Endothelial cell of umbilical vein (primary cell): ENCODE results near the gene SKIC8. TPM values are rescaled to one million over a fixed set of nuclear protein-coding genes. Genes with fewer than 3 reads are reported as not detected.

Source experiments
- BruUV-seq: library from RNA; stranded (reverse); fragments of 400-500 nt; replicated peaks from 2 replicates; lab custom pipeline; 2021; lab: Mats Ljungman, UMichigan
- CTCF ChIA-PET: fragments of 300-600, 350-600 bp; sonication (Branson Sonifier 250); formaldehyde crosslinking; loops from one replicate; lab custom pipeline; 2021; ENCODE audit warnings: antibody characterized with exemption, inconsistent platforms; lab: Charles Lee
- POLR2A ChIA-PET: fragments of 300-600, 350-600 bp; sonication (Branson Sonifier 250); formaldehyde crosslinking; loops from one replicate; lab custom pipeline; 2021; ENCODE audit warnings: antibody characterized with exemption, inconsistent platforms; lab: Charles Lee
- DNase-seq: peaks from one replicate; pipeline ENCODE4 v3.0.0-alpha.2; 2011; ENCODE audit warnings: low read depth, low spot score
- FAIRE-seq: peaks from 2 replicates; lab custom pipeline; 2011; peaks lifted over from hg19 to GRCh38; lab: Jason Lieb, UNC
- H2AFZ ChIP-seq: 2 replicates; pipeline ENCODE4 v1.6.0; 2012; ENCODE audit warnings: low read depth, low read length, control low read depth, inconsistent platforms
- H3K27ac ChIP-seq: 2 replicates; pipeline ENCODE4 v1.5.1; 2011; ENCODE audit warnings: low read depth, mild to moderate bottlenecking, control low read depth, low read length, moderate library complexity; ENCODE audit not compliant: insufficient read depth
- H3K27me3 ChIP-seq, 2 experiments: 2 replicates each; pipeline versions ENCODE4 v1.6.0 to v1.6.1; 2011; ENCODE audit warnings: low read length in 2 of 2, mixed read lengths in 1 of 2; ENCODE audit not compliant: control insufficient read depth in 2 of 2, insufficient read depth in 2 of 2
- H3K36me3 ChIP-seq, 2 experiments: 2 replicates in 1 of 2; 3 replicates in 1 of 2; pipeline ENCODE4 v1.5.1; 2011; ENCODE audit warnings: low read length in 2 of 2, mild to moderate bottlenecking in 1 of 2, moderate library complexity in 1 of 2; ENCODE audit not compliant: control insufficient read depth in 2 of 2, insufficient read depth in 2 of 2; ENCODE audit errors: extremely low read depth in 1 of 2
- H3K4me1 ChIP-seq: 3 replicates; pipeline ENCODE4 v1.5.1; 2011; ENCODE audit warnings: mild to moderate bottlenecking, low read length; ENCODE audit not compliant: control insufficient read depth, insufficient read depth; ENCODE audit errors: extremely low read depth
- H3K4me2 ChIP-seq: 2 replicates; pipeline ENCODE4 v1.6.1; 2011; ENCODE audit warnings: low read length, control low read depth, mixed read lengths; ENCODE audit not compliant: insufficient read depth
- H3K4me3 ChIP-seq, 3 experiments: fragments of 200-600 bp in 1 of 3; sonication (generic), shearing (Covaris generic) in 1 of 3; replicated peaks in 1 of 3; 2 replicates each; pipeline ENCODE4 v1.5.1; 2011 to 2016; ENCODE audit warnings: control low read depth in 3 of 3, low read length in 3 of 3, mild to moderate bottlenecking in 2 of 3, inconsistent platforms in 1 of 3, low read depth in 1 of 3, moderate library complexity in 1 of 3; ENCODE audit not compliant: insufficient read depth in 1 of 3
- H3K79me2 ChIP-seq: 2 replicates; pipeline ENCODE4 v1.6.0; 2012; ENCODE audit warnings: low read length, inconsistent platforms; ENCODE audit not compliant: control insufficient read depth, insufficient read depth
- H3K9ac ChIP-seq: replicated peaks from 2 replicates; pipeline ENCODE3; 2011; ENCODE audit warnings: low read length, control low read depth; ENCODE audit not compliant: insufficient read depth; ENCODE audit errors: extremely low read depth
- H3K9me1 ChIP-seq: replicated peaks from 3 replicates; pipeline ENCODE4 v1.6.0; 2011; ENCODE audit warnings: mild to moderate bottlenecking, low read length; ENCODE audit not compliant: control insufficient read depth, insufficient read depth; ENCODE audit errors: extremely low read depth
- H3K9me3 ChIP-seq: replicated peaks from 2 replicates; pipeline ENCODE4 v1.5.1; 2012; ENCODE audit warnings: low read length, inconsistent platforms; ENCODE audit not compliant: control insufficient read depth, insufficient read depth
- H4K20me1 ChIP-seq: replicated peaks from 2 replicates; pipeline ENCODE3; 2011; ENCODE audit warnings: mild to moderate bottlenecking, low read length; ENCODE audit not compliant: control insufficient read depth, insufficient read depth; ENCODE audit errors: extremely low read depth
- EZH2 ChIP-seq: IDR thresholded peaks from 2 replicates; pipeline ENCODE4 v1.6.1; 2012; ENCODE audit warnings: borderline replicate concordance, low read depth, mild to moderate bottlenecking, moderate library complexity, low read length, inconsistent platforms; ENCODE audit not compliant: severe bottlenecking
- FOS ChIP-seq: IDR thresholded peaks from 2 replicates; pipeline ENCODE4 v1.6.1; 2011; ENCODE audit warnings: mild to moderate bottlenecking, low read length, moderate library complexity, borderline replicate concordance; ENCODE audit not compliant: insufficient read depth
- GATA2 ChIP-seq: IDR thresholded peaks from 2 replicates; pipeline ENCODE4 v1.7.0; 2011; ENCODE audit warnings: low read depth, mild to moderate bottlenecking, moderate library complexity, mixed read lengths, low read length; ENCODE audit not compliant: insufficient read length, insufficient read depth
- MYC ChIP-seq: IDR thresholded peaks from one replicate; pipeline ENCODE4 v1.6.1; 2011; ENCODE audit warnings: mild to moderate bottlenecking, low read depth, low read length
- POLR2AphosphoS5 ChIP-seq: IDR thresholded peaks from 2 replicates; pipeline ENCODE4 v1.6.1; 2012; ENCODE audit warnings: low read depth, mild to moderate bottlenecking, control low read depth, low read length, moderate library complexity; ENCODE audit not compliant: insufficient read depth
- dilution Hi-C: fragments of 300-500 bp; cut with MboI; formaldehyde crosslinking; loops from one replicate; pipeline ENCODE4 v1.15.0; 2019; ENCODE audit warnings: low sequenced_read_pairs; ENCODE audit not compliant: extremely low pct_ligation_motif_present
- intact Hi-C: fragments of 100-400 bp; cut with micrococcal nuclease; formaldehyde crosslinking; loops from one replicate; pipeline ENCODE4 v1.10.0; 2022
- polyA plus RNA-seq, 4 experiments: library from polyadenylated mRNA; depleted of rRNA in 3 of 4; stranded (reverse) in 3 of 4; unstranded in 1 of 4; fragments of >200 nt; gene quantifications; 2 replicates each; pipeline versions ENCODE4 v1.2.1 to v1.2.3, GENCODE V29; 2011 to 2012; ENCODE audit warnings: missing spikeins in 1 of 4
- total RNA-seq: library from RNA; stranded (reverse); gene quantifications from 2 replicates; pipeline ENCODE4 v1.2.3, GENCODE V29; 2021
- TF ChIP-seq, protein P1 (sequence below), 2 donors: IDR thresholded peaks; 1 replicate in 1 of 2; 2 replicates in 1 of 2; pipeline ENCODE4 v1.5.1; 2011; ENCODE audit warnings: low read length in 2 of 2, mild to moderate bottlenecking in 2 of 2, moderate library complexity in 2 of 2, control low read depth in 1 of 2, inconsistent platforms in 1 of 2, low read depth in 1 of 2; ENCODE audit not compliant: insufficient read depth in 1 of 2; ENCODE audit errors: extremely low read depth in 1 of 2
- TF ChIP-seq, protein P2 (sequence below): IDR thresholded peaks from 2 replicates; pipeline ENCODE4 v1.6.1; 2011; ENCODE audit not compliant: insufficient read depth, insufficient read length

Gene SKIC8
- total and polyA plus RNA-seq, 2 donors (not counting 3 experiments of a cell fraction or from before 2014, with no cell fraction given) = 49.7 to 95.0 TPM

DNA sequence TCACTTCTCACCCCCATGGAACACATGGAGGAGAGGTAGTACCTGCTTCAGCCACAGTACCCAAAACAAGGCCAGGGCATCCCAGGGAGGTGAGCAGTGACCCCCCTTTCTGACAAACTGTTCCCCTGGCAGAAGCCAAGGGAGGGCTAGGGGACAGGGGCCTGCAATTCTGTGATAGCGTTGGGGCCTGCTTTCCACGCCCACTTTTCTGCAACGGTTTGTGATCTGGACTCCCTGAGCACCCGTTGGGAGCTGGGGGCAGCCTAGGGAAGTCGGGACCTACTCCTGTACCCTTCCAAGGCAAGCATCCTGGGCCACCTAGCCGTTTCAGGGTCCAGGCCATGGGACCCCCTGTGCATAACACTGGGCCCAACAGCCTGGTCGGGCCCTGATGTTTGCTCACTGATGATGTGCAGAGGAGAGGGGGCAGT, 36.0 kb downstream of the SKIC8 start:
- no peaks in the 10 kb centered on the region for H4K20me1 ChIP-seq
- dilution Hi-C loops = no loop called here
- no TSS peak for BruUV-seq
- H3K36me3 ChIP-seq = no peaks in the 10 kb centered on the region
- ChIA-PET CTCF (no interaction called here), POLR2A (no interaction called here)
- intact Hi-C loops = no loop called here
- no peaks in the 10 kb centered on the region for H3K9me3 ChIP-seq
- no peak overlapping the region for H3K9ac ChIP-seq
- H3K27me3 ChIP-seq = no peaks in the 10 kb centered on the region
- H3K27ac ChIP-seq = no peak overlapping the region
- TF ChIP-seq, protein P1, sequence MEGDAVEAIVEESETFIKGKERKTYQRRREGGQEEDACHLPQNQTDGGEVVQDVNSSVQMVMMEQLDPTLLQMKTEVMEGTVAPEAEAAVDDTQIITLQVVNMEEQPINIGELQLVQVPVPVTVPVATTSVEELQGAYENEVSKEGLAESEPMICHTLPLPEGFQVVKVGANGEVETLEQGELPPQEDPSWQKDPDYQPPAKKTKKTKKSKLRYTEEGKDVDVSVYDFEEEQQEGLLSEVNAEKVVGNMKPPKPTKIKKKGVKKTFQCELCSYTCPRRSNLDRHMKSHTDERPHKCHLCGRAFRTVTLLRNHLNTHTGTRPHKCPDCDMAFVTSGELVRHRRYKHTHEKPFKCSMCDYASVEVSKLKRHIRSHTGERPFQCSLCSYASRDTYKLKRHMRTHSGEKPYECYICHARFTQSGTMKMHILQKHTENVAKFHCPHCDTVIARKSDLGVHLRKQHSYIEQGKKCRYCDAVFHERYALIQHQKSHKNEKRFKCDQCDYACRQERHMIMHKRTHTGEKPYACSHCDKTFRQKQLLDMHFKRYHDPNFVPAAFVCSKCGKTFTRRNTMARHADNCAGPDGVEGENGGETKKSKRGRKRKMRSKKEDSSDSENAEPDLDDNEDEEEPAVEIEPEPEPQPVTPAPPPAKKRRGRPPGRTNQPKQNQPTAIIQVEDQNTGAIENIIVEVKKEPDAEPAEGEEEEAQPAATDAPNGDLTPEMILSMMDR (IDR thresholded peaks at IDR 0.05; ENCODE audit: extremely low read depth in 1 of 2, insufficient read depth in 1 of 2, low read depth in 1 of 2, low read length in 2 of 2) = no peak
- FAIRE-seq (no peak), DNase-seq (no peak)
- H2AFZ ChIP-seq = no peak overlapping the region
- no peaks in the 10 kb centered on the region for H3K9me1 ChIP-seq
- H3K4me1 ChIP-seq = peaks cover 7% of the 10 kb centered on the region
- peaks cover 19% of the 10 kb centered on the region for H3K79me2 ChIP-seq
- no peak overlapping the region for H3K4me3 ChIP-seq
- H3K4me2 ChIP-seq = no peak overlapping the region

DNA sequence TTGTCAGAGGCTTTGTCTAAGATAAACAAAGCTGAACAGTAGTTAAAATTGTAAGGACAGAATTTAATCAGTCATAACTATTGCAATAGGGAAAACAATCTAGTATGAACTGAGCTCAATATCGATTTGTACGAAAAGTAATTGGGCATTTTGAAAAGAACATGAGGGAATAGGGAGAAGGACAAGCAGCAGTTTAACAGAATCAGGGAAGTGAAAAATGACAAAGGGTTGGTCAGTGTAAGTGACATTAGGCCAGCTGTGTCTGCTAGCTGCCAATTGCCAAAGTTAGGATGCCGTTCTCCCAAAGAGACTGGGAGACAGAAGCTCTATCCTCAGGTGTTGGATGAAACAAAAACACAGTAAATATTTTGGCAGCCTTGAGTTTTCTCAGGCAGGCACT, 38.3 kb downstream of the SKIC8 start:
- dilution Hi-C loops (no loop called here), intact Hi-C loops (no loop called here)
- Histone ChIP-seq H3K4me1 (peaks cover 7% of the 10 kb centered on the region), H3K4me3 (no peak overlapping the region), H3K4me2 (no peak overlapping the region), H4K20me1 (no peaks in the 10 kb centered on the region), H3K36me3 (no peaks in the 10 kb centered on the region), H3K9me3 (no peaks in the 10 kb centered on the region), H3K27me3 (peaks cover 0 to 3% of the 10 kb centered on the region in 2 experiments), H3K9ac (no peak overlapping the region), H3K9me1 (no peaks in the 10 kb centered on the region), H3K27ac (no peak overlapping the region), H3K79me2 (peaks cover 8% of the 10 kb centered on the region), H2AFZ (no peak overlapping the region)
- TF ChIP-seq MYC (no peak), POLR2AphosphoS5 (no peak), FOS (no peak), EZH2 (no peak), GATA2 (no peak)
- TF ChIP-seq, protein P2, sequence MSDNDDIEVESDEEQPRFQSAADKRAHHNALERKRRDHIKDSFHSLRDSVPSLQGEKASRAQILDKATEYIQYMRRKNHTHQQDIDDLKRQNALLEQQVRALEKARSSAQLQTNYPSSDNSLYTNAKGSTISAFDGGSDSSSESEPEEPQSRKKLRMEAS = no peak
- TF ChIP-seq, protein P1 (IDR thresholded peaks at IDR 0.05; ENCODE audit: extremely low read depth in 1 of 2, insufficient read depth in 1 of 2, low read depth in 1 of 2, low read length in 2 of 2) = no peak
- BruUV-seq = no TSS peak
- FAIRE-seq (no peak), DNase-seq (no peak)
- CTCF ChIA-PET = interaction anchor here (0.6 to 0.8 kb wide), 2 partner anchors 34 to 67 kb away, joined by 3 to 5 read pairs; no protein-coding TSS in a partner anchor
- POLR2A ChIA-PET = no interaction called here
